GM13977 (cell line): ENCODE data around the gene ITSN1.

ENCODE experiments used
- DNase-seq: peaks from one replicate; pipeline ENCODE4 v3.0.0; 2012; ENCODE audit warnings: low spot score
- in situ Hi-C: fragments of 300-500 bp; cut with MboI; formaldehyde crosslinking; loops from one replicate; pipeline ENCODE4 v1.12.0; 2022; ENCODE audit warnings: low sequenced_read_pairs, low pct_unique_long_range_greater_than_20kb, mixed read lengths, inconsistent platforms; ENCODE audit not compliant: unreplicated experiment
- TF ChIP-seq, protein P1 (sequence below): IDR thresholded peaks from 2 replicates; pipeline ENCODE4 v1.5.1; 2012; ENCODE audit warnings: mild to moderate bottlenecking, control low read depth; ENCODE audit not compliant: insufficient read depth; ENCODE audit errors: extremely low read depth, missing control alignments

Gene ITSN1

DNA sequence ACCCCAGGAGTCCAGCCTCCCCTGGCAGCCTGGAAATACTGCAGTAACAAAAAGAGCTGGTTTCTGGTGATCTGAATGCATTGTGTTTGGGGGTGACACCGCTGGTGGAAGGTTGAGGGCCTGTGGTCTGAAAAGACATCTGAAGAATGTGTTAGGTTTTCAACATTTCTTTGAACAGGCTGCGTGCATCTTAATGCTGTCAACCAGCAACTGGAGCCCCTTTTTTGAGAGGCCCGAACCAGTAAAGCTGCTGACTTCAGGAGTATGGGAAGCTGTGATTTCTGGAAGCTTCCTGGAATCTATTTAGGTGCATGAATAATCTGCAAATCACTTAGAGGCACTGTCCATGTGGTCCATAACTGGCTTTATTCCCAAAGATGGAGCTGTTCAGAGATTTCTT lies 256.3 kb downstream of the ITSN1 start:
- in situ Hi-C loops, result no loop called here

DNA sequence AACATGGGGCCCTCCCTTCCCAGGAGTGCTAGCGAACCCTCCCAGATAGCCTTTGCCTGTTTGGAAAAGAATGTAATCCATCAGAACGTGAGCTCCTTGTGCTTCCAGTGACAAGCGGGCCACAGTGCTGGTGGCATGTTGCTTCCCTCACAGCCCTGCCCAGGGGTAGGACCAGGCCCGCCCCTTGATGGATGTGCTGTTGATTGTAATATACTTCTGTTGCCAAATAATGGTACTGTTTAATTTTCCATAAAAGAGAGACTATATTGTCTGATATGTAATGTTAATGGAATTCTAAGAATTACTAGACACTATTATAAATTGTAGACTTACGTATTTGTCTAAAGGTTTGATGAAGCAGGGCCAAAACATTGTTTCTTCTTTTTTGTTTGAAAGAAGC lies 256.9 kb downstream of the ITSN1 start:
- TF ChIP-seq, protein P1, sequence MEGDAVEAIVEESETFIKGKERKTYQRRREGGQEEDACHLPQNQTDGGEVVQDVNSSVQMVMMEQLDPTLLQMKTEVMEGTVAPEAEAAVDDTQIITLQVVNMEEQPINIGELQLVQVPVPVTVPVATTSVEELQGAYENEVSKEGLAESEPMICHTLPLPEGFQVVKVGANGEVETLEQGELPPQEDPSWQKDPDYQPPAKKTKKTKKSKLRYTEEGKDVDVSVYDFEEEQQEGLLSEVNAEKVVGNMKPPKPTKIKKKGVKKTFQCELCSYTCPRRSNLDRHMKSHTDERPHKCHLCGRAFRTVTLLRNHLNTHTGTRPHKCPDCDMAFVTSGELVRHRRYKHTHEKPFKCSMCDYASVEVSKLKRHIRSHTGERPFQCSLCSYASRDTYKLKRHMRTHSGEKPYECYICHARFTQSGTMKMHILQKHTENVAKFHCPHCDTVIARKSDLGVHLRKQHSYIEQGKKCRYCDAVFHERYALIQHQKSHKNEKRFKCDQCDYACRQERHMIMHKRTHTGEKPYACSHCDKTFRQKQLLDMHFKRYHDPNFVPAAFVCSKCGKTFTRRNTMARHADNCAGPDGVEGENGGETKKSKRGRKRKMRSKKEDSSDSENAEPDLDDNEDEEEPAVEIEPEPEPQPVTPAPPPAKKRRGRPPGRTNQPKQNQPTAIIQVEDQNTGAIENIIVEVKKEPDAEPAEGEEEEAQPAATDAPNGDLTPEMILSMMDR, result no peak
- in situ Hi-C loops, result no loop called here
- DNase-seq, result no peak

More for the DNA sequence above, 256.3 kb downstream of the ITSN1 start:
- DNase-seq, result no peak
- TF ChIP-seq, protein P1, result no peak

DNA sequence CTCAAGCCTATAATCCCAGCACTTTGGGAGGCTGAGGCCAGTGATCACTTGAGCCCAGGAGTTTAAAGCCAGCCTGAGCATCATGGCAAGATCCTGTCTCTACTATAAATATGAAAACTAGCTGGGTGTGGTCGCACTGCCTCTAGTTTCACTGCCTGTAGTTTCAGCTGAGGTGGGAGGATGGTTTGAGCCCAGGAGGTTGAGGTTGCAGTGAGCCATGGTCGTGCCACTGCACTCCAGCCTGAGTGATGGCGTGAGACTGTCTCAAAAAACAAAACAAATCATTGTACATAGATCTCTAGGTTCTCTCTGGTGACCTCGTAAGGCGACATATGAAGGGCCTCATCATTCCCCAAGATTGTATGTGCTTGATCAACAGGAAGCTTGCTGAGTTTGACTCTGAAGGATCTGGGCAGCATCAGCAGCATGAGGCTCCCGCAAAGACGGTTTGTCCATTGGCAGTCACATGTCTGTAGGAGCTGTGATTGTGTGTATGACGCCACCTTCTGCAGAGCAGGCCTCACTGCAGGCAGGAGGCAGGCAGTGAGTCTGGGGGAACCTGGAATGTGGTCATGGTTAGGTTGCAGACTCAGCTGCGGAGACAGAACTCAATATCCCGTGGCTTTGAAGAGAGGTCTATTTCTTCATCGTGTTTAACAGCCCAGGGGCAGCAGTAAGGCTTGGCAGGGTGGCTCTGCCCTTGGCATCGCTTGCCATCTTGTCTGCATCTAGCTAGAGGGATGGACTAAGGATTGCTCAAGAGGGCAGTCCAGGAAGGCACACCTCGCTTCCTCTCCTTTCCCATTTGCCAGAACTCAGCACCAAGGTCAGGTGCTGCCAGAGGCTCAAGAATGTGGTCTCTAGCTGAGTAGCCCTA lies 259.3 kb downstream of the ITSN1 start:
- no peak for DNase-seq
- TF ChIP-seq, protein P1, result peak; percentile 20
- in situ Hi-C loops, result loop anchor here (25.0 kb wide), 1 partner anchor 711 kb away; the partner anchor contains the start of gene RCAN1

DNA sequence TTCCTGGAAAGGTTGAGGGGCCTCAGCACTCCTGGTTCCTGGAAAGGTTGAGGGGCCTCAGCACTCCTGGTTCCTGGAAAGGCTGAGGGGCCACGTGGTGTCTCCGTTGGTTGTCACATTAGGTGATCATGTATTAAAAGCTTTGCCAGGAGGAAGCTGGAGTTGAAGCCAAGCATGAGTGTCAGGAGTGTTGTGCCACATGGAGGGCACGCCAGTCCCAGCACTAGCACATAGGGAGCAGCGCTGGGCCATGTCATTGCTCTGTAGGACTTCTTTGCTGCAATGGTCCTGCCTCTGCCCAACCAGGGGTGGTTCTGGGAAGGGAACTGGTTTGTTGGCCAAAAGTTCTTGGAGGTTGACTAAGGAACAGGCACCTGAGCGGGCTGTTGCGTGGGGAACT lies 260.0 kb downstream of the ITSN1 start:
- in situ Hi-C loops, result loop anchor here (25.0 kb wide), 1 partner anchor 710 kb away; the partner anchor contains the start of gene RCAN1
- TF ChIP-seq, protein P1, result no peak
- no peak for DNase-seq

DNA sequence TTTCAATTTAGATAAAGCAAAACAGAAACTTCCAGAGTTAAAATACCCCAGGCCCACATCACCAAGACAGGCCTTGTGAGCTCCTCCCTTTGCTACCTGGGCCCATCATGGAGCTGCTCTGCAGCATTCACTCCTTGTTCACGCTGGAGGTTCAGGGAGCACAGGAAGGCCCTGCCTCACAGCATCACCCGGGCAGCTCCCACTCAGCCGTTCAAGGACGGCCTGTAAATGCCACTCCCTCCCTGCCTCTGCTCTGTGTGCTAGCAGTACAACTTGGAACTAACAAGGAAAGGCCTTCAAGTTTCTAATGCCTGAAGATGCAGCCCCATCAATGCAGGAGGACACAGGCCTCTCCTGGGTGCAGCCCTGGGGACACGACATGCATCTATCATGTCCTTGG lies 261.7 kb downstream of the ITSN1 start:
- DNase-seq, result no peak
- in situ Hi-C loops, result loop anchor here (25.0 kb wide), 1 partner anchor 708 kb away; the partner anchor contains the start of gene RCAN1
- TF ChIP-seq, protein P1, result no peak

DNA sequence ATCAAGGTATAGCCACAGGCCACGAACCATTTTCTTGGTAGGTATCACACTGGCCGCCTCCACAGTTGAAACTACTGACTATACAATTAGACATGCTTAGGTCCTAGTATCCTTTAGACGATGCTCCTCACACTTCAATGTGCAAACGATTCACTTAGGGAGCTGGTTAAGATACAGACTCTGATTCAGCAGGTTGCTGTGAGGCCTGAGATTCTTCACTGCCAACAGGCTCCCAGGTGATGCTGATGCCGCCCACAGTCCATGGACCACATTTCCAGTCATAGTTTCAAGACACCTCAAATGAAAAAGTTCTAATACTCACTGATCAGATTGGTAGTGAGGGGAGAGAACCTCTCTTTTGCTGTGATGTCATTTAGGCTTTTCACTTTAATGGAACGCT lies 266.5 kb downstream of the ITSN1 start:
- in situ Hi-C loops, result loop anchor here (25.0 kb wide), 1 partner anchor 704 kb away; the partner anchor contains the start of gene RCAN1
- TF ChIP-seq, protein P1, result no peak
- no peak for DNase-seq
